Dermis blood vessel endothelial cell (primary cell): ENCODE results near the gene TRAPPC12. TPM values are rescaled to one million over a fixed set of nuclear protein-coding genes. Genes with fewer than 3 reads are reported as not detected.

ENCODE experiments used
- DNase-seq: peaks from one replicate; pipeline ENCODE4 v3.0.0; 2010
- total RNA-seq: library from RNA; depleted of rRNA; stranded (reverse); fragments of >200 nt; gene quantifications from 2 replicates; pipeline ENCODE4 v1.2.3, GENCODE V29; 2014

TRAPPC12 gene
- total RNA-seq, 1 donor from 2014 or later, result 63.0 TPM

DNA sequence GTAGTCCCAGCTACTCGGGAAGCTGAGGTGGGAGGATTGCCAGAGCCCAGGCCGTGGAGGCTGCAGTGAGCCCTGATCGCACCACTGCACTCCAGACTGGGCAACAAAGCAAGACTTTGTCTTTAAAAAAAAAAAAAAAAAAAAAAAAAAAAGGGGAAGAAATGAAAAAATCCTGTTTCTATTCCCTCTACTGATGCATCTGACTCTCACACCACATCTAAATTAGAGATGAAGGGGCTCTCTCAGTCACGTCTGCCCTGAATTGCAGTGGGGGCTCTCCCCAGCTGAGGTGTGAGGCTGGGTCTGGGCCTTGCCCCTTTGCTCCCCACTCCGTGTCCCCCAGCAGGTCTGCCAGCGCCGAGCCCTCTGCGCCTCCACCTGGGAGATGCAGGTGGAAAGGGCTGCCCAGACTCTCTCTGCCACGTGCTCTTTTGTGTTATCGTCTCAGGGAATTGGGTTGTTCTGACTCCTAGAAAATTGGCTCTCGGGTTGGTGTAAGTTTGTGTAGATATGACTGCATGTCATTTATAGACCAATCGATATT is 30.2 kb downstream of the TRAPPC12 start:
- no peak for DNase-seq

DNA sequence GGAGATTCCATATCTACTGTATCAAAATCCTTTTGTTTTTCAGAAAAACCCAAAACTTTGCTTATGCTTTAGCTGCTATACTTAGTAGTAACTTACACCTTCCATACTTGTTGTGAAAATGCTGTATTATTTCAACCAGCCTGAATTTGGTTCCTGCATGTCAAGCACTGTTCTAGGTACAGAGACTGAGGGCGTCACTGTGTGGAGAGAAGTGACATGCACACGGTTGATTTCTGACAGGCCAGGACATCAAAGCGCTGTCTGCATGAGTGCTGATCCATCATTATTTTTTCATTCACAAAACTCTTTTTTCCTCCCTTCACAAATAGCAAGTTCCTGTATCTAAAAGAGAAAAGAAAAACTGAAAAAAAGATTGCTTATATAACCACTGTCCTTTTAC is 31.6 kb downstream of the TRAPPC12 start:
- DNase-seq, result no peak

DNA sequence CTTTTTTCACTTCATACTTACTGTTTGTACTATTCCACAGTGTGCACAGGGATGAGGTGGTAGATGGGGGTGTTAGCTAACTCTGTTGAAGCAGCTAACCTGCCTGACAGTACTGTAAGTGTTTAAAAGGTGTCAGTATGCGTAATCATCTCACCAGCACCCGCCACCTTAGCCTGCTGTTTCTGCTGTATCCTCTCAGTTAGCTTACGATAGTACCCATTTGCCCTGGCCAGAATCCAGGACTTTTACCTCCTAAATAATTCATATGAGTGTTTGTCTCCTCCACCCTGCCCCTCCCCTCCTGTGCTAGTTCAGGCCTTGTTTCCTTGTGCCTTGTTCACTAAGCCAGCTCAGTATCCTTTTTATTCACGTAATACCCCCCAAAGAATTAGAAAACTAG is 34.2 kb downstream of the TRAPPC12 start:
- DNase-seq, result no peak

DNA sequence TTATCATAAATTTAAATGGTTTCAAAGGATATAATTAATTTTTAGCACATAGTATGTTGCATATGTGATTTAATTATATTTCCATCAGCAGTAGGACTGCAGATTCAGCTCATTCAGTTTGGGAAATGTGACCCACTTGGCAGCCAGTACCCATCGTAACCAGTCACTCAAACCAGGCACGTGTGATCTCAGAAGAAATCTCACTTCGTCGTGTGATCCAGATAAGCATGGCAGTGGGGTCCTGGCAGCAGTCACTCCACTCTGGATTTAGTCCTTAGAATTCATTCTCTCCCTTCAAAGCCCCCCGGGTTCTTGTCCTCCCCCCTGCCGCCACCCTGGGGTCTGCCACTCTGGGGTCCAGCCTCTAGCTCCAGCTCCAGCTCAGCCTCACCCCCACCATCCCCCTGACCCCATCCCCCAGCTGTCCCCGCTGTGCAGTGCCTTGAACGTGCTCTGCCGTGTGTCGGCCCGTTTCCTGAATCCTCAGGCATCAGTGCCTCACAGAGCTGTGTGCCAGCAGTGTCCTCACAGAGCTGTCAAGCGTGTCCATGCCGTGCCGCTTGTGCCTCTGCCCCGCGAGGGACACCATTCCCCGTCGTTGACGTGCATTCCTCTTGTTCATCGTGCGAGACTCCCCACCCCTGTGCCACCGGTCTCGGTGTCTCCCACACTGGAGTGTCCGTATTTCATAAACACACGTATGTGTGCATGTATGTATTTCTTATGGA is 34.8 kb downstream of the TRAPPC12 start:
- DNase-seq, result no peak

DNA sequence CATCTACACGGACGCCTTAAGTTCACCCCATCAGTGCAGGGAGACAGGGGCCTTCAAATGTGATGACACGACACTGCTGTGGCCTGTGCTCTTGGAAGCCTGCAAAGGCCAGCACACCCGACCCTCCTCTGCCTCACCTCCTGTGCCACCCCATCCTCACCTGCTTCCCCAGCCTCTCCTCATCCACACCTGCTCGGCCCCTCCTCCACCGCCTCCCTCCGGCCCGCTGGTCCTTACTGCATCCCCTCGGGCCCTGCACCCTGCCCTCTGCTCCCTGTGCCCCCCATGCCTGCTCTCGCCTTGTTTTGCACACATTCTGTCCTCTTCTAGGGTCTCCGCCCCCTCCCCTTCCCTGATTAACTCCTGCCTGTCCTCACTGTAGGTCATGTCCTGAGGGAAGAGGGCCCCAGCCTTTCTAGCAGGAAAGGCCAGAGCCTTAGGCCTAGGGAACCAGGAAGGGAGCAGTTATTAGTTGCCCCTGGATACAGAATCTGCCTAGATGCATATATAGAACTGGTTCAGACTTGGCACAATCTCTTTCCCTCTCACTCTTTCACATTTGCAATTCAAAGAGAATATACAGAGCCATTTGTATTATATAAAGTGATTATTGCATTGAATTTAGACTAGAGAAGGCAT is 39.4 kb downstream of the TRAPPC12 start:
- no peak for DNase-seq

DNA sequence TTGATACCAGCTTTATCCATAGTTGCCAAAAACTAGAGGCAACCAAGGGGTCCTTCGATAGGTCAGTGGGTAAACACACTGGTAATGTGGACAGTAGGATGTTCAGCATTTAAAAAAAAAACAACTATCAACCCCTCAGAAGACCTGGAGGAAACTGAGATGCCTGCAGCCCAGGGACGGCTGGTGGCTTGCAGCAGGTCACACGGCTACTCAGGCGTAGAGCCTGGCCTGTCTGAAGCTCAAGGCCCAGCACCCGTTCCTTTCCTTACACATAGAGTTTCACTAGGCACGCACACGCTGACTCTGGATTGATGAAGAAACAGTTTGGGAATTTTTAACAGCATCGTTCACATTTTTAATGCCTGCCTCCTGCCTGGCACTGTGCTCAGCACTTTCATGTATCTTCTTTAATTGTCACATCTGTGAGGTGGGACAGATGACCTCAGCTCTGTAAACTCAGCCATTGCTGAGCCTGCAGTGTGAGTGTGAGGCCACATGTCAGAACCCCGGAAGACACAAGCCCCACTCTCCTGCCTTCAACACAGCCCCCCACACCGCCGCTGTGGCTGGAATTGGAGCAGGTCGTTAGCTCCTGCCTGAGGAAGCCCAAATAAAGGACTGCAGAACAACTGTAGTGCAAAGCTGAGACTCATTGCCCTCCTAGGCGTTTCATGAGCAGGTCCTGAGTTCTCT is 40.7 kb downstream of the TRAPPC12 start:
- no peak for DNase-seq

DNA sequence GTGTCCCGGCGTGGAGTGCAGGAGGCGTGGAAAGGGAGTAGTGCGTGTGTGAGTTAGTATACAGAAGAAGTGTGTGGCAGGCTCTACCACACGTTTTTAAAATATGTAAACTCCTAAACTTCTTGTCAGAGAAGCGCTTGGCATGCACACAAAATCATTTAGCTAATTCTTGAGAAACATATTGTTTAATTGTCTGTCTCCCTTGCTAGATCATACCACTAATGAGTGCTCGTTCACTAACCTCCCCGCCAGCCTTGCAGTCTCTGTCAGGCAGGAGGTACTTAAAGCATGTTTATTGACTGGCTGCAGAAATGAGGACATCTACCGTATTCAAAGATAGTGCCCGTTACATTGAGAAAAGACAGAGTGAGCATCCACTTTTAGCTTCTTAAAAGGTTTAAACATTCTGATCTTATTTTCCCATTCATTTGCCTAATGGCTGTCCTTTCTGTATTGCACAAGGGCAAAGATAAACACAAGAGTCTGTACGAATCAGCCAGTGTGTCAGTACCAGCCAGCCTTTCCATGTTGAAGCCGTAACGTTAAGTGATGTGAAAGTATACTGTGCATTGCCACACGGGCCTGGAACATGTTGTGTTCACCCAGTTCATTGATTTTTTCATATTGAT is 41.4 kb downstream of the TRAPPC12 start:
- DNase-seq, result no peak

DNA sequence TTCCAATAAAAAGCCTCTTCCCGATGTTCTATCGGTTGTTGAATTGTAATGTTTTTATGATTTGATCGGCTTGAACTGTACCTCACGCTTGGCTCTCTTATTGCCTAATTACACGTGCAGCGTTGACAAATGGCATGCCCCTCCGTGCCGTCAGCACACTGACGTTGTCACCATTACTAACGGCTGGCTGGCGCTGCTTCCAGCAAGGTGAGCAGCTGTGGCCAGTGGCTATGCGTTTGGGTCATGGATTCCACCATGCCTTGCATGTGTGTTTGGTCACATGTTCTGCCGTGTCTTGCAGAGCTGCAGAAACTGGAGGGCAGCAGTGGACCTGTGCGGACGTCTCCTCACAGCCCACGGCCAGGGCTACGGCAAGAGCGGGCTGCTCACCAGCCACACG is 42.1 kb downstream of the TRAPPC12 start:
- no peak for DNase-seq

DNA sequence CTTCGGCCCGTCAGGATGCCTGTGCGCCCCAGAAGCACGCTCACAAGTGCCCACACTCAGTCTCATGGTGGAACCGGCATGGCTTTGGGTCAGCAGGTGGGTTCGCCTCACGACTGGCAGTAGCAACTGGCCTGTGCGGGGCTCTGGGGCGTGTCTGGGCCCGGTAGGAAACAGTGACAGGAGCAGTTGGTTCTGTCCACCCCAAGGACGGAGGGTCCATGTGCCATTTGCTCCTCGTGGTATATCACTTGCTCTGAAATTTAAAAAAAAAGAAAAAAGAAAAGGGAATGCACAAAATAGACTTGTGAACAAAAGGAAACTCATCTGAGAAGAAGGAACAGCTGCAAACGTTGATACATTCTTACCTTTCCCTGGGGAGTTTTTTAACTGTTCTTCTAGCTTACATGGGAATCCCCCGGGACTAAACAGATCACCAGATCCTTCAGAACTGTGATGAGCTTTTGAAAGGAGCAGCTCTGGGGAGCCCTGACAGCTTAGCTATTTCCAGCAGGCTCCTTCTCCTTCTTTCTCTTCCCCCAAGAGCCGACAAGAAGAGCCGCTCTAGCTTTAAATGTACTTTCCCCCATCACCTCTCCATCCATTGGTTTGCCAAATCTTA is 42.8 kb downstream of the TRAPPC12 start:
- no peak for DNase-seq

DNA sequence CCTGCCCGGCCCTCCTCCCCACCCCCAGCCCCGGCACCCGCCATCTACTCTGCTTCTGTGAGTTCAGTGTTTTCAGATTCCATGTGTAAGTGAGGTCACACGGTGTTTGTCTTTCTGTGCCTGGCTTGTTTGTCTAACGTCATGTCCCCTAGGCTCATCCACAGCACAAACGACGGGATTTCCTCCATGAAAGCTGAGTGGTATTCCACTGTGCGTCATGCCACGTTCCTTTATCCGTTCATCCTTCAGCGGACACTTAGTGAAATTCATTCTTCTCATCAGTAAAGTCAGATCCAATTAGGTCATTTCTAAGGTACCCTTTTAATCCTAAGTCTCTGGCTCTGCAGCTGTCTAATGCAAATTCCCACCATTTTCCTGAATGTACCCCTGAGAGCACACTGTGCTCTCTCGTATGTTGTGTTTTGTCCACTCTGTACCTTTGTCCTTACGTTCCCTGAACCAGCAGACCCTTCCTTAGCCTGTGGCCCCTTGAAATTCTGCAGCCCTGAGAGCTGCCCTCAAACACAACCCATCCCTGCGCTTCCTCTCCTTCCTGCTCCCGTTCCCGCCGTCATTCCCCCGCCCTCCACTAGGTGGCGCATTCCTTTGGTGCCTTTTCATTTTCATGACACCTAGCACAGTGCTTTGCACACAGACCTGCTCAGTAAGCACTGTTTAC is 44.1 kb downstream of the TRAPPC12 start:
- DNase-seq, result peak; percentile 81

DNA sequence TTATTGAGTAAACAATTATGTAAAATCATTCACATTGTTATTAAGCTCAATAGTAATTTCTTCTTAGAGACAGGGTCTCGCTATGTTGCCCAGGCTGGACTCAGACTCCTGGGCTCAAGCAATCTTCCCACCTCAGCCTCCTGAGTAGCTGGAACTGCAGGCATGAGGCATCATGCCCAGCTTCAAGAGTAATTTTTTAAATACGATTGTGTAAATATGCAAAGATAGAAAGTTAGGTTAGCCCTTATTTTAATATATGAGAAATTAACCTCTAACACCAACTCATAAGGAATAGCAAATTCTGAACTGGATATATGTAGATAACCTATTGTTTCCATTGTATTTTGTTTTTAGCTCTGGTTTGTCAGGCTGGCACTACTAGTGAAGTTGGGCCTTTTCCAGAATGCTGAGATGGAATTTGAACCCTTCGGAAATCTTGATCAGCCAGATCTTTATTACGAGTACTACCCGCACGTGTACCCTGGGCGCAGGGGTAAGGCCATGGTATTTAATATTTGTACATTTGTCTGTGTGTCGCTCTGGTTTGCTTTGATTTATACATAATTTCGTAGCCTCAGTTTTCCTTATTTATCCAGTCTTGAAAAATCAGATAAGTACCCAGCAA is 44.8 kb downstream of the TRAPPC12 start:
- no peak for DNase-seq

DNA sequence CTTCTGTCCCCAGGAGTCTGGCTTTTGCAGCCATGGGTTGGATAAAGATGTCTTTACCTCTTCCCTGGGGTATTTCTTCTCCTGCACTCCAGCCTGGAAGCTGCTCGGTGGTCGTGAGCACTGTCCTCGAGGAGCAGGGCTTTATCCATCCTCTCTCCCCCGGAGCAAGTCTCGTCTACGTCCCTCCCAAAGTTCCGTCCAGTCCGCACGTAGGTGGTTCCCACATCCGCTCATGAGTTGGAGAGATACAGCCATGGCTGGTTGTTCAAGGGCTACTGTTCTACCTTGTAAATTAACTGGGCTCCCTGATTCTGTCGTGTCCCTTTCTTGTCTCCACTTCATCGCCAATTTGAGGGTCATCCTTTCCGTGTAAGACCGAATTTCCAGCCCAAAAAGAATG is 47.1 kb downstream of the TRAPPC12 start:
- DNase-seq, result no peak

DNA sequence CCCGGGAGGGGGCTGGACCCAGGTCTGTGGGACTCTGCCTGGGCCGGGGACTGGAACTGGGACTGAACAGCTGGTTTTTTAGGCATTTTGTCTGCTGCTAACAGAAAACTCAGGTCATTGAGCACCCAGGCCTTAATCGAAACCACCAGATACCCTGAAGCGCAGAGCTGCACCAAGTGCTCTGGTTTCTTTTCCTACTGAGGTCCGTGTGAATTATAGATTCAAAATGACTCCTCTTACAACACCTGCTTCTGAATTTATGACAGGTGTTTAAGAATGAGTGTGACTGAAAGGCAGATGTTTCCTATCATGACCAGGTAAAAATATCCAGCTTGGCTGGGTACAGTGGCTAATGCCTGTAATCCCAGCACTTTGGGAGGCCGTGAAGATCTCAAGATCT is 47.8 kb downstream of the TRAPPC12 start:
- DNase-seq, result no peak

DNA sequence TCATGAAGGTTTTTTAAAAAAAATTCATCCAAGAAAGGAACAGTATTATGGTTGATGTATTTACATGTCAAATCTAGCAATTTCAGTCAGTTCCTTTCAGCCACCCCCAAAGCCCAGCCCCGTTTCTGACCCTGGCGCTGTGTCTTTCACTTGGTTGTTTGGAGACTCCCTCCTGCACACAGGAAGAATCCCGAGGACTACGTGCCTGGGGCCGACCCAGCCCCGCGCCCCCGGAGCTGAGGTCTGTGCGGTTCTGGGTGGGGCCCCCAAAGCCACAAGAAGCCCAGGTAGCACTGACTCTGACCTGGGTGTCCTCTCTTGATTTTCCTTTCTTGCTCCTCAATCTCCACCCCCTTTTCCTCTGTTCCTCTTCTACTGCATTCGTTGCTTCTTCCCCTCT is 49.1 kb downstream of the TRAPPC12 start:
- no peak for DNase-seq

DNA sequence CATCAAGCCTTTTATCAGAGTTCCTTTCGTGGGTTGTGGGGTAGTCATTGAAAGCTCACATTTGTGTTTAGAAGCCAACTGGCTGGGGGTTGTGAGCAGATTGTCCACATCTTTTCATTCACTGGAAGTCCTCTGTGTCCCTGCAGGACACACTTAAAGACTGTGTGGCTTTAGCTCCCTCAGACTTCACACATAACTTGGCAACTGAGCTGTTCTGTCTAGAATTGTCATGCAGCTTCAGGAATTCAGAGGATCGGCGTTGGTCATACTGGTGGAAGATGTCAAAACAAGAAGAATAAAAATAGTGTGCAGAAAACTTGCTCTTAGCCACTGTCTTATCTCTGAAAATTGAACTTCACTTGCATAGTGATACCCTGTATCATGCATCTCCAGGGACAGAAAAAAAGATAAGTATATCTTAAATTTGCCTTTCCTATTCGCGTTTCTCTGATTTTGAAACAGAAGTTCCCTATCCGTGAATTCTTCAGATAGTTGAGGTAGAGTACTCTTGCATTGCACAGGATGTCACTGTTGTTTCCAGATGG is 49.6 kb downstream of the TRAPPC12 start:
- DNase-seq, result no peak

DNA sequence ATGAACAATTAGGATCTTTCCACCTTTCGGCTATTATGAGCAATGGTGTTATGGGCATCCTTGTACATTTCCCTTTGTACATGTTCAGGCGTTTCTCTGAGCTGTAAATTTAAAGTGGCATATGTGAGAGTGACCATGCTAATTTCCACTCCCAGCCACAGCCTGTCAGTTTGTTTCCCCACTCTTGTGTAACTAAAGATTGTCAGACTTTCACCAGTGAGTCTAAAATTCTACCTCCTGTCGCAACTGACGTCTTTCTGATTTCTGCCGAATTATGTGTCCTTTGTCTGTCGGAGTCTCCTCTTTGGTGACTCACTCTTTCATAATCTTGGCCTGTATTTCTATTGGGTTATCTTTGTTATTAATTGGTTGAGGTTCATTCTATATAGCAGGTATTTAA is 50.7 kb downstream of the TRAPPC12 start:
- DNase-seq, result no peak

DNA sequence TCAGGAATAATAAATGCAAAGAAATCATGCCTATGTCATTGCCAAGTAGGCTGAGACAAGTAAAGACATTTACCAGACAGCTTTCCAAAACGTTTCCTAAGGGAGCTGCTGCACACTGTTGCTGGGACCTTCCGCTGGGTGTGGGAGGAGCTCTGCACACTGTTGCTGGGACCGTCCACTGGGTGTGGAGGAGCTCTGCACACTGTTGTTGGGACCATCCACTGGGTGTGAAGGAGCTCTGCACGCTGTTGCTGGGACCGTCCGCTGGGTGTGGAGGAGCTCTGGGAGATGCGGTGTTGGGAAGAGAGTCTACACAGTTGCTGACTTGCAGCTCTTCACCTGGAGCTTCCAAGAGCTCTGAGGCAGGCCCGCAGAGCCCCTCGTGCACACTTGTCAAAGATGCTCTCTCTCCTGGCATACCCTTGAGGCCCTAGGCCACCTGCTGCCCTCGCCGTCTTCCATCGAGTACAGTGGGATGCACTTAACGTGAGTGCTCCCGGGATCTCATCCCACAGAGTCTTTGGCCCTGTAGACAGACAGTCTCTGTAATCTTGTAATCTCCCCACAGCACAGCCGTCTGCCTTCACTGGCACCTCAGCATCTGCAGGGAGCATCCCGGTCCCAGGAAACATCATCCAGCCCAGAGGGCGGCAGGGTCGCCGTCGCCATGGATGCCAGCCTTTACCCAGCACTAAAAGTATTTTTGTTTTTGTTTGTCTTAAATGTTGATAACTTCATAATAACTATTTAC is 51.4 kb downstream of the TRAPPC12 start:
- no peak for DNase-seq

DNA sequence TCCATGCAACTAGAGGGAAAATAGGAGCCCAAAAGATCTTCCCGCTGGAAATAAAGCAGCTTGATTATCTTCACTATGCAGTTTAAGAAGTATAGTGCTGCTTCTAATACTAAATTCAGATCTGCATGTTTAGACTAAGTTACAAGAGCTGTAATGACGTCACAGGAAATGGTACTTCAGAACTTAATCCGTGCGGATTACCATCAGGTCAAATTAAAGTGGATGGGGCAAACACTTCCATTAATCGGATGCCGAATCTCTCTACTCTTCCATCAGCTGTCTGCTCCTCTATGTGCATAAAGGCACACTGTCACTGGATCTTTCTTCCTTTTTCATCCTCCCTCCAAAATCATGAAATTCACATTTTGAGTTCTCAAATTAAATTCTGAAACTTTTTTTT is 52.6 kb downstream of the TRAPPC12 start:
- DNase-seq, result no peak

DNA sequence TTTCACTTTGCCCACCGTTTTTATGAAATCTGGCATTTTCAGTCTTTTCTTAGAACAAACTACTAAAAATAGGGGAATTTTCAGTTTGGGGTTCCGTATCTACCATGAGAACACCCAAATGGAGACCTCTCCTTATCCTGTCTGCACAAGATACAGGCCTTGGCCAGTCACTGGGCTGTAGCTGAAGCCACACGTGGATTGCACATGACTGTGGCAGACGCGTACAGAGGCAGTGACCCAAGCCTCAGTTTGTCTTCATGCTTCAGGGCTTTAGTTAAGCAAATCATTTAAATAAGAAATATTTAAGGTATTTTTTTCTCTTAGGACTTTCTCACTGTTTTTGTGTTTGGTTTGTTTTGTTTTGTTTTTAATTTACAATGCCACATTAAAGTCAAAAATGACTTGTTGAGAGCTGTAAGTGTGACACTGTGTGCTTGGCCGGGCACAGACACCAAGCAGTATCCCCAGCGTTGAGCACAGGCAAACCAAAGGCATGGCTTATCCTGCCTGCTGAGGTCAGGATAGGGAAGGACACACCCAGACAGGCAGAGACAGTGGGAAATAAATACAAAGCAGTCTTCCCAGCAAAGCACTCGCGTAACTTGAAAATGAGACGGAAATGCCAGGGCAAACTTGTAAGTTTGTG is 53.3 kb downstream of the TRAPPC12 start:
- no peak for DNase-seq

DNA sequence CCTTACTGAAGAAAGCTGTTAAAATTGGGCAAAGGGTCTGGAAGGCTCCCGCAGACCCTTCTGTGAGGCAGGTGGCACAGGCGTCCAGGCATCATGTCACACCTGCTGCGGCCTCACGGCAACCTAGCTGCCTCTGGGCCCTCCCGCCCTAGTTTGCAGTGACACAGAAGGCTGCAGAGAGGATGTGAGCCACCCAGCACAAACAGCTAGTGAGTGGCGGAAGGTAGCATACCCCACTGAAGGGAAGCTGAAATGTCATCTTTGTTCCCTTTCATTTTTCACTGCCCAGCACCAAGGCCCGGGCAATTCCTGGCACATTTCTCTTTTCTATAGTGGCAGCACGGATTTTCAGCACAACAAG is 53.8 kb downstream of the TRAPPC12 start:
- no peak for DNase-seq
